Measurements from ENCODE around the gene MAML3.

The MAML3 gene

GRCh38 chr4:139773560-139774318, 380.2 kb downstream of the MAML3 start:
- DNase-seq (ENCODE audit: low spot score): no peak

GRCh38 chr4:139770361-139770760, 383.6 kb downstream of the MAML3 start:
- DNase-seq (ENCODE audit: low spot score): no peak
- TF ChIP-seq CTCF (IDR thresholded peaks at IDR 0.05; ENCODE audit: extremely low read depth, missing control alignments): no peak

More at GRCh38 chr4:139773560-139774318, 380.2 kb downstream of the MAML3 start:
- no peak for TF ChIP-seq CTCF (IDR thresholded peaks at IDR 0.05; ENCODE audit: extremely low read depth, missing control alignments)

- DNase-seq (ENCODE audit: low spot score): no peak
- no peak for TF ChIP-seq CTCF (IDR thresholded peaks at IDR 0.05; ENCODE audit: extremely low read depth, missing control alignments)
These were observed 384.6 kb downstream of the MAML3 start for GRCh38 chr4:139769364-139769763.

- no peak for TF ChIP-seq CTCF (IDR thresholded peaks at IDR 0.05; ENCODE audit: extremely low read depth, missing control alignments)
- no peak for DNase-seq (ENCODE audit: low spot score)
These were observed 385.1 kb downstream of the MAML3 start for GRCh38 chr4:139768896-139769295.

GRCh38 chr4:139768366-139768765, 385.6 kb downstream of the MAML3 start:
- no peak for TF ChIP-seq CTCF (IDR thresholded peaks at IDR 0.05; ENCODE audit: extremely low read depth, missing control alignments)

GRCh38 chr4:139767585-139767984, 386.4 kb downstream of the MAML3 start:
- no peak for DNase-seq (ENCODE audit: low spot score)
- no peak for TF ChIP-seq CTCF (IDR thresholded peaks at IDR 0.05; ENCODE audit: extremely low read depth, missing control alignments)

More at GRCh38 chr4:139768366-139768765, 385.6 kb downstream of the MAML3 start:
- DNase-seq (ENCODE audit: low spot score): no peak

GRCh38 chr4:139767168-139767567, 386.8 kb downstream of the MAML3 start:
- no peak for TF ChIP-seq CTCF (IDR thresholded peaks at IDR 0.05; ENCODE audit: extremely low read depth, missing control alignments)
- DNase-seq (ENCODE audit: low spot score): no peak
